HG02610 (cell line): ENCODE measurements around the gene SLC8A1.

Source experiments
- ATAC-seq: cut with Tn5 transposase; IDR thresholded peaks from one replicate; pipeline ENCODE4 v1.9.1; 2021; ENCODE audit warnings: mild to moderate bottlenecking, moderate library complexity; ENCODE audit not compliant: unreplicated experiment

SLC8A1 gene

GRCh38 chr2:40120957-40121356 lies 330.9 kb downstream of the SLC8A1 start:
- ATAC-seq: no peak

GRCh38 chr2:40120026-40120425 lies 331.9 kb downstream of the SLC8A1 start:
- ATAC-seq: no peak

- no peak for ATAC-seq
These were observed 333.3 kb downstream of the SLC8A1 start for GRCh38 chr2:40118622-40119021.

GRCh38 chr2:40115894-40116293 lies 336.0 kb downstream of the SLC8A1 start:
- ATAC-seq: no peak

GRCh38 chr2:40115348-40115747 lies 336.5 kb downstream of the SLC8A1 start:
- ATAC-seq: no peak

GRCh38 chr2:40113997-40114396 lies 337.9 kb downstream of the SLC8A1 start:
- no peak for ATAC-seq

- no peak for ATAC-seq
These were observed 338.5 kb downstream of the SLC8A1 start for GRCh38 chr2:40113272-40113968.

- no peak for ATAC-seq
These were observed 342.5 kb downstream of the SLC8A1 start for GRCh38 chr2:40109381-40109780.

- no peak for ATAC-seq
These were observed 343.0 kb downstream of the SLC8A1 start for GRCh38 chr2:40108851-40109250.

- no peak for ATAC-seq
These were observed 345.8 kb downstream of the SLC8A1 start for GRCh38 chr2:40106061-40106460.

- ATAC-seq: no peak
These were observed 346.3 kb downstream of the SLC8A1 start for GRCh38 chr2:40105593-40105992.

GRCh38 chr2:40103590-40103989 lies 348.3 kb downstream of the SLC8A1 start:
- ATAC-seq: no peak

- no peak for ATAC-seq
These were observed 348.7 kb downstream of the SLC8A1 start for GRCh38 chr2:40103163-40103562.

GRCh38 chr2:40102447-40102846 lies 349.4 kb downstream of the SLC8A1 start:
- no peak for ATAC-seq

GRCh38 chr2:40101131-40101575 lies 350.7 kb downstream of the SLC8A1 start:
- peak; percentile 97 for ATAC-seq

- no peak for ATAC-seq
These were observed 351.2 kb downstream of the SLC8A1 start for GRCh38 chr2:40100676-40101075.

- no peak for ATAC-seq
These were observed 353.0 kb downstream of the SLC8A1 start for GRCh38 chr2:40098786-40099470.

- no peak for ATAC-seq
These were observed 354.1 kb downstream of the SLC8A1 start for GRCh38 chr2:40097691-40098385.

GRCh38 chr2:40096360-40096759 lies 355.5 kb downstream of the SLC8A1 start:
- ATAC-seq: no peak

- ATAC-seq: no peak
These were observed 356.9 kb downstream of the SLC8A1 start for GRCh38 chr2:40095000-40095399.

GRCh38 chr2:40094451-40094850 lies 357.4 kb downstream of the SLC8A1 start:
- ATAC-seq: no peak
